Kidney epithelial cell (primary cell): Measurements from ENCODE around the gene HS6ST3. TPM values are rescaled to one million over a fixed set of nuclear protein-coding genes. Genes with fewer than 3 reads are reported as not detected.

Experiments used
- DNase-seq: peaks from one replicate; pipeline ENCODE4 v3.0.0-alpha.2; 2010; ENCODE audit warnings: low read depth
- H3K27me3 ChIP-seq: 2 replicates; pipeline ENCODE4 v1.6.0; 2011; ENCODE audit warnings: low read length; ENCODE audit not compliant: control insufficient read depth, insufficient read depth
- H3K36me3 ChIP-seq: 2 replicates; pipeline ENCODE4 v1.5.1; 2011; ENCODE audit warnings: low read length; ENCODE audit not compliant: control insufficient read depth, insufficient read depth
- H3K4me3 ChIP-seq: 2 replicates; pipeline ENCODE4 v1.5.1; 2011; ENCODE audit warnings: low read depth, mild to moderate bottlenecking, control low read depth, low read length
- total RNA-seq: library from RNA; depleted of rRNA; stranded (reverse); fragments of >200 nt; gene quantifications from 2 replicates; pipeline ENCODE4 v1.2.3, GENCODE V29; 2015
- TF ChIP-seq, protein P1 (sequence below): IDR thresholded peaks from 2 replicates; pipeline ENCODE4 v1.5.1; 2011; ENCODE audit warnings: mild to moderate bottlenecking, moderate library complexity, low read length, control low read depth, inconsistent platforms; ENCODE audit not compliant: insufficient read depth, poor library complexity, severe bottlenecking

The HS6ST3 gene
- total RNA-seq, 1 donor from 2014 or later: 0.38 TPM

DNA sequence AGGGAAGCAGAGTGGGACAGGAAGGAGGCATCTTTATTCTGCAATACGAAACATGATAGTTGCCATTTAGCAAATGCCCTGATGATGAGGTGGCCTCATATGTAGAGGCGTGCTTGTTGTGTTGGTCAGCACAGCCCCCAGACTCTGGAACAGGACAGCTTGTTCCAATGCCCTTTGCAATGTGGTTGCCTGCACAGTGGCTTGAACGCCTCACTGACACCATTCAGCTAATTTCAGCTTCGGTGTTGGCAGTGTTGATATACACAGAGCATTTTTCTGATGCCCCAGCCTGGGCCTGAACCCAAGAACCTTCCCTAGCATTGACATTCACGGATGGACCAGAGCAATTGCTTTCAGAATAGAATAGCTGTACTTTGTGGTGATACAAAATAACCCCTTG lies 133.3 kb downstream of the HS6ST3 start:
- TF ChIP-seq, protein P1, sequence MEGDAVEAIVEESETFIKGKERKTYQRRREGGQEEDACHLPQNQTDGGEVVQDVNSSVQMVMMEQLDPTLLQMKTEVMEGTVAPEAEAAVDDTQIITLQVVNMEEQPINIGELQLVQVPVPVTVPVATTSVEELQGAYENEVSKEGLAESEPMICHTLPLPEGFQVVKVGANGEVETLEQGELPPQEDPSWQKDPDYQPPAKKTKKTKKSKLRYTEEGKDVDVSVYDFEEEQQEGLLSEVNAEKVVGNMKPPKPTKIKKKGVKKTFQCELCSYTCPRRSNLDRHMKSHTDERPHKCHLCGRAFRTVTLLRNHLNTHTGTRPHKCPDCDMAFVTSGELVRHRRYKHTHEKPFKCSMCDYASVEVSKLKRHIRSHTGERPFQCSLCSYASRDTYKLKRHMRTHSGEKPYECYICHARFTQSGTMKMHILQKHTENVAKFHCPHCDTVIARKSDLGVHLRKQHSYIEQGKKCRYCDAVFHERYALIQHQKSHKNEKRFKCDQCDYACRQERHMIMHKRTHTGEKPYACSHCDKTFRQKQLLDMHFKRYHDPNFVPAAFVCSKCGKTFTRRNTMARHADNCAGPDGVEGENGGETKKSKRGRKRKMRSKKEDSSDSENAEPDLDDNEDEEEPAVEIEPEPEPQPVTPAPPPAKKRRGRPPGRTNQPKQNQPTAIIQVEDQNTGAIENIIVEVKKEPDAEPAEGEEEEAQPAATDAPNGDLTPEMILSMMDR: no peak
- no peaks in the 10 kb centered on the region for H3K36me3 ChIP-seq
- H3K4me3 ChIP-seq: no peak overlapping the region
- H3K27me3 ChIP-seq: no peaks in the 10 kb centered on the region
- no peak for DNase-seq

DNA sequence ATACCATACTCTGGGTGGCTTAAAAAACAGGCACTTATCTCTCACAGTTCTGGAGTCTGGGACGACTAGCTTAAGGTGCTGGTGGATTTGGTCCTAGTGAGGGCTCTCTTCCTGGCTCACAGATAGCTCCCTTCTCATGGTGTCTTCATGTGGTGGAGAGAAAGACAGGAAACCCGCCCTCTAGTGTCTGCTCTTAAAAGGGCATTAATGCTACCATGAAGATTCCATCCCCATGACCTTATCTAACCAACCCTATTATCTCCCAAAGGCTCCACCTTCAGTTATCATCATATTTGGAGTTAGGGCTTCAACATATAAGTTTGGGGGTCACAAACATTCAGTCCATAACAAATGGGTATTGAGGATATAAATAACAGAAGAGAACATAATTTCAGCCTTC lies 139.4 kb downstream of the HS6ST3 start:
- no peaks in the 10 kb centered on the region for H3K27me3 ChIP-seq
- TF ChIP-seq, protein P1: peak; percentile 41
- no peak overlapping the region for H3K4me3 ChIP-seq
- DNase-seq: no peak
- H3K36me3 ChIP-seq: no peaks in the 10 kb centered on the region

DNA sequence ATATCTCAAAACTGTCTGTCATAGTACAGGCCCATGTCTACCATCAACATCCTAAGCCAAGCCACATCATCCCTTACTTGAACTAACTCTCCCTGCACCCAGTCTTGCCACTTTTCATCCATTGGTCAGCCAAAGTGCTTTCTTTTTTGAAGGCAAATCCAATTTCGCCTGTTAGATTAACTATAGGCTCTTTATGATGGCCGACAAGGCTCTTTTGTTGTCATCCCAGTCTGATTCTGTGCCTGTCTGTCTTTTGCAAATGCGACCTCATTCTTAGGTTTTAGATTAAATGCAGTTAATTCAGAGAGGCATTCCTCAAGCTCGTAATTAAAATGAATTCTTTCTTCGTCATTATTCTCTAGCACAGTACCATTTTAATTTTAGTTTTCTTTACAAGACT lies 148.3 kb downstream of the HS6ST3 start:
- H3K4me3 ChIP-seq: no peak overlapping the region
- TF ChIP-seq, protein P1: no peak
- H3K36me3 ChIP-seq: no peaks in the 10 kb centered on the region
- no peaks in the 10 kb centered on the region for H3K27me3 ChIP-seq
- DNase-seq: no peak

DNA sequence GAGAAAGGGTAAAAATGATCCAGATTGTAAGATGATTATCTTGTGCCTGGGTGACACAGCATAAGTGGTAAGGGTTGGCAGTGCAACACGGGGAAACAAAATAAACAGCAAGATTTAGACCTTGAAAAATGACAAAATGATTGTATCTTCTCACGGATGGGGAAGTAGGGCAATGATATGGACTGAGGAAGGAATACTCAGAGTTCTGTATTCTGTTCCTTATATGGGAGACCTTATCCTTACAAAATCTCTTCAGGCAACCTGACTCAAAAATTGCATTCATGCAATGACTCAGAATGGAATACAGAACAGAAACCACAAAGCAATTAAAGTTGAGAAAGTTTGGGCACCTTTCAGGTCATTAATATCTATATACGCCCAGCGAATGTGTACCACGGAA lies 149.0 kb downstream of the HS6ST3 start:
- H3K27me3 ChIP-seq: no peaks in the 10 kb centered on the region

DNA sequence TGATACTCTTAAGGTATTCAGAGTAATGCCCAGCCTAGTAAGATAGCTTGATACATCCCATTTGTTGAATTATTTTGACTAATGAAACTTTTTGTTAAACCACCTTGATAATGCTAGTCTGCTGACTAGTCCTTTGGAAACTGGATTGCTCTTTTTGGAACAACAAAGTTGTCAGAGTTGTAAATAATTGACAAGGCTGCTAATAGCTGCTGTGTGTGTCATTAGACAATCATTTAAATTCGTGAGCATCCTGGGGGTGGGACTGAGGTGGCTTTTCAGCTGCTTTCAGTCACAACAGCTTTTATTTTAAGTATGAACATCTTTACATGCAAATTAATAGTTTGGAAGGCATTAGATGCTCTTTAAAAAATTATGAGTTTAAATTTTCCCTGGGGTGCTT lies 153.5 kb downstream of the HS6ST3 start:
- TF ChIP-seq, protein P1: no peak
- Histone ChIP-seq H3K4me3 (no peak overlapping the region), H3K27me3 (no peaks in the 10 kb centered on the region), H3K36me3 (no peaks in the 10 kb centered on the region)
- DNase-seq: peak; percentile 45

More for the DNA sequence above, 149.0 kb downstream of the HS6ST3 start:
- DNase-seq: no peak
- no peaks in the 10 kb centered on the region for H3K36me3 ChIP-seq
- TF ChIP-seq, protein P1: no peak
- H3K4me3 ChIP-seq: no peak overlapping the region

DNA sequence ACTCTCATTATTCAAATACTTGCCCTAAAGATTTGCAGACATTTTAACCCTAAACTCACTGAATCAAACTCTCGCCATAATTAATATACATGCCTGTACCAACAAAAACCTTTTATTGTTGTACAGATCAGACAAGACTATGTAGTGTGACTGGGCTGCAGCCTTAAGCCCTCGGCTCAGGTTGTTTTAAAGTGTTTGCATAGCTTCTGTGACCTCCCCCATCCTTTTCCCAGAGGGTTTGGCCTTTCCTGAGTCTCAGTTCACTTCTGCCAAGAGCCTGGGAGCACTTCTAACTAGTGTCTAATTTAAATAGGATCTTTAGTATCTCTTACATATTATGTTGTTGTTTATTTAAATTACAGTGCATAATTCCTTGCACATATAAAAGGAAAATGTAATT lies 158.2 kb downstream of the HS6ST3 start:
- DNase-seq: no peak
- TF ChIP-seq, protein P1: no peak
- no peak overlapping the region for H3K4me3 ChIP-seq
- H3K36me3 ChIP-seq: no peaks in the 10 kb centered on the region
- H3K27me3 ChIP-seq: no peaks in the 10 kb centered on the region
